GM18951 (cell line): ENCODE data around the gene YBX1.
"Not testable (repeated sequence)": the region's sequence is repeated elsewhere in the genome, so short reads cannot be mapped to it uniquely, and the experiment has no call there.

Experiments
- POLR2A ChIP-seq: IDR thresholded peaks from 4 replicates; pipeline ENCODE4 v1.6.1; 2011; ENCODE audit warnings: mild to moderate bottlenecking; ENCODE audit not compliant: insufficient read length, insufficient read depth; ENCODE audit errors: extremely low read depth
- in situ Hi-C: fragments of 300-500 bp; cut with MboI; formaldehyde crosslinking; loops from one replicate; pipeline ENCODE4 v1.12.0; 2022; ENCODE audit warnings: low sequenced_read_pairs, mixed read lengths, inconsistent platforms; ENCODE audit not compliant: unreplicated experiment

The YBX1 gene

GRCh38 chr1:42741706-42742105 lies 59.5 kb downstream of the YBX1 start:
- in situ Hi-C loops: loop anchor here (10.0 kb wide), 1 partner anchor 837 kb away; no protein-coding TSS in a partner anchor

GRCh38 chr1:42742141-42742540 lies 59.9 kb downstream of the YBX1 start:
- in situ Hi-C loops: loop anchor here (10.0 kb wide), 1 partner anchor 837 kb away; no protein-coding TSS in a partner anchor
- no peak for TF ChIP-seq POLR2A

More at GRCh38 chr1:42741706-42742105, 59.5 kb downstream of the YBX1 start:
- no peak for TF ChIP-seq POLR2A

GRCh38 chr1:42742617-42743316 lies 60.5 kb downstream of the YBX1 start:
- no peak for TF ChIP-seq POLR2A
- in situ Hi-C loops: loop anchor here (10.0 kb wide), 1 partner anchor 838 kb away; no protein-coding TSS in a partner anchor

- TF ChIP-seq POLR2A: no peak
- in situ Hi-C loops: loop anchor here (10.0 kb wide), 1 partner anchor 839 kb away; no protein-coding TSS in a partner anchor
Observed at GRCh38 chr1:42743317-42744147, 61.3 kb downstream of the YBX1 start.

- in situ Hi-C loops: loop anchor here (10.0 kb wide), 1 partner anchor 839 kb away; no protein-coding TSS in a partner anchor
- TF ChIP-seq POLR2A: no peak
Observed at GRCh38 chr1:42744148-42744413, 61.9 kb downstream of the YBX1 start.

GRCh38 chr1:42745851-42746250 lies 63.6 kb downstream of the YBX1 start:
- TF ChIP-seq POLR2A: no peak
- in situ Hi-C loops: loop anchor here (10.0 kb wide), 1 partner anchor 841 kb away; no protein-coding TSS in a partner anchor

- in situ Hi-C loops: loop anchor here (10.0 kb wide), 1 partner anchor 842 kb away; no protein-coding TSS in a partner anchor
- no peak for TF ChIP-seq POLR2A
Observed at GRCh38 chr1:42746436-42747105, 64.4 kb downstream of the YBX1 start.

GRCh38 chr1:42747125-42747524 lies 64.9 kb downstream of the YBX1 start:
- in situ Hi-C loops: loop anchor here (10.0 kb wide), 1 partner anchor 842 kb away; no protein-coding TSS in a partner anchor
- no peak for TF ChIP-seq POLR2A

- in situ Hi-C loops: loop anchor here (10.0 kb wide), 1 partner anchor 843 kb away; no protein-coding TSS in a partner anchor
- no peak for TF ChIP-seq POLR2A
Observed at GRCh38 chr1:42748021-42748420, 65.8 kb downstream of the YBX1 start.

- in situ Hi-C loops: loop anchor here (10.0 kb wide), 1 partner anchor 844 kb away; no protein-coding TSS in a partner anchor
- TF ChIP-seq POLR2A: no peak
Observed at GRCh38 chr1:42748461-42749410, 66.5 kb downstream of the YBX1 start.

- no peak for TF ChIP-seq POLR2A
- in situ Hi-C loops: no loop called here
Observed at GRCh38 chr1:42750041-42750440, 67.8 kb downstream of the YBX1 start.

GRCh38 chr1:42751511-42752070 lies 69.4 kb downstream of the YBX1 start:
- in situ Hi-C loops: not testable (repeated sequence)
